ENCODE data around the gene AKT3. TPM values are rescaled to one million over a fixed set of nuclear protein-coding genes. Genes with fewer than 3 reads are reported as not detected.
"Not testable (repeated sequence)": the region's sequence is repeated elsewhere in the genome, so short reads cannot be mapped to it uniquely, and the experiment has no call there.

The AKT3 gene
- total RNA-seq, 1 experiment from 2014 or later: 11.8 TPM

DNA sequence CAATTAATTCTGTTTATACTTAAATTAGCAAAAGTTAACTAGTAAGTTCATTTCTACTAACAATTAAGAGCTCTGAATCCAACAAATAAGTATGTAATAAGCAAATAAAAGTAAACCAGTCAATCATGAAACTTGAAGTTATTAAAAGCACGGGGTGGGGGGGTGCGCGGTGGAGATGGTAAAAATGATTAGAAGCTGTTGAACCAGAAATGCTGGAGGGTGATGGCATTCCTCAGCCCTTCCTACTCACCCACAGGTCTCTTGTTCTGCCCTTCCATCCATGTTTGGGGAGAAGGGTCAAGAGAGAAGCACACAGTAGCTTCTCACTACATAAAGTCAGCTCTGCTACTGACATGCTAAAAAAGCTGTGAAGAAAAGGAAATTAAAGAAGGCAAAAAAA, 63.5 kb downstream of the AKT3 start:
- no peak for DNase-seq (ENCODE audit: low spot score)

DNA sequence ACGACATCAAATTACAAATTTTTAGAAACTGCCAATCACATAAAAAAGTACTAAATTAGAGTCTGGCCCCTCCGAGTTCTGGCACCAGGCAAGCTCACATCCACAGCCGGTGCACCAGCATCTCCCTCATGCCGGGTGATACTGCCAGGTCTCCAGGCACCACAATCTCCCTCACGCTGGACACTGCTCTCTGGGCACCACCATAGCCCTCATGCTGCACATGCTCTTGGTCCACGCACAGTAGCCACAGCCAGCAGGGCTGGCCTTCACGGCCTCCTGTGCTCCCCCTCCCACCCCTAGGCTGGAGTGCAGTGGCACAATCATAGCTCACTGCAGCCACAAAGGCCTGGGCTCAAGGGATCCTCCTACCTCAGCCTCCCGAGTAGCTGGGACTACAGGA, 65.5 kb downstream of the AKT3 start:
- no peak for DNase-seq (ENCODE audit: low spot score)

DNA sequence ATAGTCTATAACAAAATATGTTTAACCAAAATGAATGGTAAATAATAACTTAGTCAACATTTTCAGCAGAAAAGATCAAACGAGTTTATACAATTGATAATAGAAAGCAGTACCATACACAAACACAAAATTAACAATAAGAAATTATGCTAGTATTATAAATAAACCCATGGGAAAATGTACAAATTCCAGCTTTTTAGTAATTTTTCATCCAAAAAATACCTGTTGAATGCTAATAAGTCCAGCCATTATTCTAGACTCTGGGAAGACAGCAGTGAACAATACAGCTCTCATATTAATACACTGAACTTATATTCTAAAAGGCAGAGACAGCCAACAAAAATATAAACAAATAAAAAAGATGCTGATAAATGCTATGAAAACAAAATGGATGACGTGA, 66.3 kb downstream of the AKT3 start:
- no peak for DNase-seq (ENCODE audit: low spot score)

DNA sequence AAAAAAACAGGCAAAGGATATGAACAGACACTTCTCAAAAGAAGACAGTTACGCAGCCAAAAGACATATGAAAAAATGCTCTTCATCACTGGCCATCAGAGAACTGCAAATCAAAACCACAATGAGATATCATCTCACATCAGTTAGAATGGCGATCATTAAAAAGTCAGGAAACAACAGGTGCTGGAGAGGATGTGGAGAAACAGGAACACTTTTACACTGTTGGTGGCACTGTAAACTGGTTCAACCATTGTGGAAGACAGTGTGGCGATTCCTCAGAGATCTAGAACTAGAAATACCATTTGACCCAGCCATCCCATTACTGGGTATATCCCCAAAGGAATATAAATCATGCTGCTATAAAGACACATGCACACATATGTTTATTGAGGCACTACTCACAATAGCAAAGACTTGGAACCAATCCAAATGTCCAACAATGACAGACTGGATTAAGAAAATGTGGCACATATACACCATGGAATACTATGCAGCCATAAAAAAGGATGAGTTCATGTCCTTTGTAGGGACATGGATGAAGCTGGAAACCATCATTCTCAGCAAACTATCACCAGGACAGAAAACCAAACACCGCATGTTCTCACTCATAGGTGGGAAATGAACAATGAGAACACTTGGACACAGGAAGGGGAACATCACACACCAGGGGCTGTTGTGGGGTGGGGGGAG, 77.5 kb downstream of the AKT3 start:
- DNase-seq (ENCODE audit: low spot score): not testable (repeated sequence)

DNA sequence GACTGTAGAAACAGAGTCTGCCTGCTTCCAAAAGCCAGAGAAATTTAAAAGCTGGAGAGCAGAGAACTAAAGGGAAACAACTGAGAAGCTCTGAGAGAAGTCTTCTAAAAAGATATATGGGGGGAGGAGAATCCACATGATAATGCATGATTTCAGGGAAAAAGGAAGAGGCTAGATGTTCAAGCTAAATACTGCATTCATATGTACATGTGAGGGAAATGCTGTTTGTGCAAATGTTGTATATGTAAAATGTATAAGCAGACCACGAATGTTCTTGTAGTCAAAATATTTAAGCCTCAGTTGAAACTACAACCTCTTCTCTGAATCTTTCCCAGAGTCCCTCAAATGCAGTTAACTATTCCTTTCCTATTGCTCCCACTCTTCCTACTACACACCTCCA, 79.2 kb downstream of the AKT3 start:
- DNase-seq (ENCODE audit: low spot score): no peak

DNA sequence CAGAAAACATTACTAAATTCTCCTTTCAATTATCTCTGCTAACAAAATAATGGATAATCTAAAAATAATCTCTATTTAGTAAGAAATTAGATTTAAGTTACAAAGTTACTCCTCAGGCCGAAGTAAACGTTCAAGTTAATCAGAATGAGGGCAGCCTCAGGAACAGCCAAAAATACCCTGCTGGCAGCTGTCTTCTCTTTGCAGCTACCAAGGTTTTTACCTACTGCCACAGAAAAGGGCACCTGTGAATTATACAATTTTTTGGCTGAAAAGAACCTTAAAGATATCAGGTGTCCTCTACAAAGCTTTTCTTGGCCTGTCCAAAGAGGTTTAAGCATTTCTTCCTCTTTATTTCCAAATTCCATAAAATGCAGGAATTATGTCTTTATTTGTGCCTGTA, 84.4 kb downstream of the AKT3 start:
- no peak for DNase-seq (ENCODE audit: low spot score)

DNA sequence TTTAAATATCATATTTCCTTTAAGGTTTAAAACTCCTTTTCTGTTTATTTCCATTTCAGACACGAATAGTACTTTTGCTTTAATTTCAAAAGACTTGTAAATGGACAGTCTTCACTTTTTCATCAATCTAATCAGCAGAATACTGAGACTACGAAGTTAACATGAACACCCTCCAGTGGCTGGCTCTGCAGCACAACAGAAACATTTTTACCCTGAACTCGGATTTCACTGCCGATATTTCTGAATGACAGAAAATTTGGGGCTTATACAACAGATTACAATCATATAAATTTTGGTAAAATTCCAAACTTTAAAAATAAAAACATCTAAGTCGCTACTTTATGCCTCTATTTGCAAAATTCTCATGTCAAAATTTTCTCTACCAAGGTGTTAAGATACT, 86.2 kb downstream of the AKT3 start:
- no peak for DNase-seq (ENCODE audit: low spot score)

DNA sequence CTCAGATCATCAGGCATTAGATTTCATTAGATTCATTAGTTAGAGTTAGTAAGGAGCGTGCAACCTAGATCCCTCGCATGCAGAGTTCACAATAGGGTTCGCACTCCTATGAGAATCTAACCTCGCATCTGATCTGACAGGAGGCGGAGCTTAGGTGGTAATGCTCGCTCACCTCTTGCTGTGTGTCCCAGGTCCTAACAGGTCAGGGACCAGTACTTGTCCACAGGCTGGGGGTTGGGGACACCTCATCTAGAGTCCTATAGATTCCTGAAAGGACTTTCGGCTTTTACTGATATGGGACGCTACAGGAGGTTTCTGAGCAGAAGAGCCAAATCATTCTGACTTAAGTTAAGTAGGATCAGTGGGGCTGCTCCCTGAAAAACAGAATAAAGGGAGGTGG, 91.4 kb downstream of the AKT3 start:
- DNase-seq (ENCODE audit: low spot score): no peak

DNA sequence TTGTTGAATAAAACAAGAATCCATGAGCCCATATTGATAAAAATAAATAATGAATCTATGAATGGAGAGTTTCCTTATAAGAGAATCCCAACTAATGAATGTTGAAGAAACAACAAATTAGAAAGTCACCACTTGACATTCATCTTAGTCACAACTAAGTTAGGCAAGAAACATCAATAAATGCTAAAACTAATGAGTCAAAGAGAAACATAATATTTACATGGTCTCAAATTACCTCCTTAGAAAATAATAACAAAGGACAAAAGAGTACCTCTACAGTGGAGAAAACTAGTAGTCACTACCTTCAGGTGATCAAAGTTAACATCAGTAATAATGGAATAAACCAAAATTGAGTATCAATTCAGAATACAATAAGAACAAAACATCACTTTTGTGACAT, 93.5 kb downstream of the AKT3 start:
- no peak for DNase-seq (ENCODE audit: low spot score)

DNA sequence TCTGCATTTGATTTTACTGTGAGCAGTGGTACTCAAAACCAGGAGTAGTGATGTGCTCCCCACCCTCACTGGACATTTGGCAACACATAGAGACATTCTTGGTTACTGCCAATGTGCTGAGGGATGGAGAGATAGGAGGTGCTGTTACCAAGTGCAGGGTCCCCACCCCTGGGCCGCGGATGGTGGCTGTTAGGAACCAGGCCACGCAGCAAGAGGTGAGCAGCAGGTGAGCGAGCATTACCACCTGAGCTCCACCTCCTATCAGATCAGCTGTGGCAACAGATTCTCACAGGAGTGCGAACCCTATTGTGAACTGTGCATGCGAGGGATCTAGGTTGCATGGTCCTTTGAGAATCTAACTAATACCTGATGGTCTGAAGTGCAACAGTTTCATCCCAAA, 95.7 kb downstream of the AKT3 start:
- no peak for DNase-seq (ENCODE audit: low spot score)

DNA sequence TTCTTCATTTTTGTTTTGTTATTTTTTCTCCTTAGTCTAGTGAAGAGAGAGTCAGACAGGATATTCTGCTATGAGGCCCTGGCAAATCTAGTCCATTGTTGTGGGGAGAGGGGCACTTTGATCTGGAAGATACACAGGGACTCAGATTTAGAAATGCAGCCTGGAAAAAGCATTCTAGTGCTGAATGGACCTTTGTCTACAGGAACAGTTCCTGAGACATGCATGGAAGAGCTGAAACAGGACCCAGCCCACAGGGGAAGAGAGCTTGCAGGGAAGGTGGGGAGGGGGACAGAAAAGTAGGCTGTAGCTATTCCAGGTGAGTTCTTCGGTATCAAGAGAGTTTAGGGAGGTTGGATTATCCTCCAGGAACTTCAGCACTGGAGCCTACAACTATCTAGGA, 98.5 kb downstream of the AKT3 start:
- no peak for DNase-seq (ENCODE audit: low spot score)

DNA sequence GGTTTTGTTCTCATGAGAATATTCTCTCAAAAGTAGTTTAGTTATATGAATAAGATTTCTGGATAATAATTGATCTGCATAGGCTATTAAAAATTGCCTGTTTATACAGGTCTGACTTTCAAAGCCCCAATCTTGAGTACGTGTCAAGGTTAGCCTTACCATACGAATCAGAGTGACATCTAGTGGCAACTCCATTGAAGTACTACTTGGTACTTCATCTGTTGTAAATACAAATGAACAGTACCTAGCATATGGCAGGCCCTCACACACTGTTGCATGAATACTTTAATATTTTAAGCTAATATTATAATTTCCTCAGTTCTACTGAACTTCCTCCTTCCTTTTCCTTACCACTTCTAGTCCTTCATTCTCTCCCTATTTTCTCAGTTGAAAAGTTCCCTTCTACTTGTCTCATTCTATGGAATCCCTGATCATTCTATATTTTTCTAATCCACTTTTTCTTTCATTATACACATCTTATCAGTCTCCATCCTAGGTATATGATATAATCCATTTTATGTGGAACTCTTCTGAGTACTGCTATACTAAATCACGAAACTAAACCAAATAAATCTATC, 101.2 kb downstream of the AKT3 start:
- peak; percentile 74 for DNase-seq (ENCODE audit: low spot score)

DNA sequence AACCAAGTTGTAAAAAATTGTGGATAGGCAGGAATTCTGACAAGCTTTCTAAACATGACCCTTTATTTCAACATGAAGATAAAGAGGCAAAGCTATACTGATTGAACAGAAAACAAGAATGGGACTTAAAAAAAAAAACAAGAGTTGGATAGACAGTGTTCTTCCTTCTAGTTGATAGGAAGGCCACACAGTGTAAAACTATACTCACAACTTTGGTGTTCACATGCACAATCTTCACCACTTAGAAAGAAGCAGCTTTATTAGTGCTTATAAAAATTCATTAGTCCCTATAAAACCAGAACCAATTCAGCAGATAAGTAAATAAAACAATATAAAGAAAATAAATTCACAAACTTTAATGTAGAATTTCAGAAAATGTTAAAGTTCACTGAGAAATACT, 101.8 kb downstream of the AKT3 start:
- DNase-seq (ENCODE audit: low spot score): no peak

DNA sequence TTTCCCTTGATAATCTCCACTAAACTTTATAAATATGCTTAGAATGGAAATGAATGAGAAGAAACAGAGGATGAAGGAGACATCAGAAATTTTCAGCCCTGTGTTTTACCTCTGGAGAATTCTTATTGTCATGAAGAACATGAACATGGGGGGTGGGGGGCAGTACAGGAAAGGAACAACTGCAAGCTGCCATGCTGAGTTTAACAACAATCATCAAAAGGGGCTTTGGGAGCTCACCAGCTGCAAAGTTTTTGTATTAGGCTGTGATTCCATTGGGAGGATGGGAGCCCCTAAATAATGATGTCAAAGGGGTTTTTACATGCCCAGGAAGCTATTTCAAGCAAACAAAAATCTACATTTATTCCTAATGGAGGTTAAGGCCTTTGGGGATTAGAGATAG, 103.3 kb downstream of the AKT3 start:
- no peak for DNase-seq (ENCODE audit: low spot score)

DNA sequence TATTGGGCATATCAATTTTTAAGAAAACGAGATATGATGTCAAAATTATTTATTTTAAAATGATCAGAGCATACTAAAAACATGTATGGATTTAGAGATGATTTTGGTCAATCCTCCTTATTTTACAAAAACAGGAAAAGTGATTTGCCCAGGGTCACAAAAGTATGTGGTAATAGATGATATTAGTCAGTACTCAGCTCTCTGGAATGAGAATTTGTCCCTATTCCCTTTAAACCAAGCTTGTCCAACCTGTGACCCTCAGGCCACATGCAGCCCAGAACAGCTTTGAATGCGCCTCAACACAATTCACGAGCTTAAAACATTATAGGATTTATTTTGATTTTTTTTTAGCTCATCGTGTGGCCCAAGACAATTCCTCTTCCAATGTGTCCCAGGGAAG, 104.7 kb downstream of the AKT3 start:
- DNase-seq (ENCODE audit: low spot score): no peak

DNA sequence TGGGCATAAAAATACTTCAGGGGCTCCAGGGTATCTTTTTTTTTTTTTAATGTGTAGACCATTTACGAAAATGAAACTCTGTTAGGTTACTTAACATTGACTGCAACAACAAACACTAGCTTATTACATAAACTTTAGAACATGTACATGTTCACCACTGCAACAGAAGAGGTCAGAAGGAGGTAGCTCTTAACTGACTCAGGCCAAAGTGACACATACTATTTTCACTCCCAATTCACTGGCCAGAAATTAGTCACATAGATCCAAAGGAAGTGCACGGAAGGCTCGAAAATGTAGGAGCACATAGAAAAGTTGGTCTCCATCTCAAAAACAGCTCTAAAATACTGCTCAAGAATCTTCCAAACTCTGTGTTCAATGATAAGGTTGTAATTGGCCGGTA, 107.2 kb downstream of the AKT3 start:
- no peak for DNase-seq (ENCODE audit: low spot score)

DNA sequence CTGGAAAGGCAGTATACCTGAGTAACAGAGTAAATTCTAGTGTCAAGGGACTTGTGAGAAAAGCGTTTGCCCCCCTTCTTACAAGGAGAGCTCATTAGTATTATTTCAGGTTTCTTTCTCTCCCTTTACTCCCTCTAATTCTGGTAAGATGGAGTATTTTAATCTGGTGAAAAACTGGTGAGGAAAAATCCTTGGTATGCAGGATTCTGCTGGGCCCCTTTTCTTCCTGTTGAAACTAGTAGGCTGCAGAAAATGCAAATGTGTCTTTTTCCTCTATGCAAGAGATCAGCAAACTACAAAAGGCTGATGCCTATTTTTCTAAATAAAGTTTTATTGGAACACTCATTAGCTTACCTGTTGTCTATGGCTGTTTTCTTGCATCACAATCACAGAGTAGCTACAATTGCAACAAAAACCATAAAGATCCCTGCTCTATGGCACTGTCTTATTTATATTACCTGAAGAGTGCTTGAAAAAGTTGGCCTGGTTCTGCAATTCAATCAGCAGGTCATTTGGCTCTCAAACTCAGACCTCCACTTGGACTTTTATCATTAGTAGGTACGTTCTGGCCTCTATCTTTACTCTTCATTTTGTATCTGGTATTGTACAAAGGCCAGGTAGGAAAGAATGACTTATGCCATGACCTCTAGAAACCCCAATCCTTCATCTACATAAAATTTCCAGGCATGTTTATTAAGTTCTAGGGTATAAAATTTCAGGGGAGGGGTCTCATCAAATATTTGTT, 109.6 kb downstream of the AKT3 start:
- no peak for DNase-seq (ENCODE audit: low spot score)

DNA sequence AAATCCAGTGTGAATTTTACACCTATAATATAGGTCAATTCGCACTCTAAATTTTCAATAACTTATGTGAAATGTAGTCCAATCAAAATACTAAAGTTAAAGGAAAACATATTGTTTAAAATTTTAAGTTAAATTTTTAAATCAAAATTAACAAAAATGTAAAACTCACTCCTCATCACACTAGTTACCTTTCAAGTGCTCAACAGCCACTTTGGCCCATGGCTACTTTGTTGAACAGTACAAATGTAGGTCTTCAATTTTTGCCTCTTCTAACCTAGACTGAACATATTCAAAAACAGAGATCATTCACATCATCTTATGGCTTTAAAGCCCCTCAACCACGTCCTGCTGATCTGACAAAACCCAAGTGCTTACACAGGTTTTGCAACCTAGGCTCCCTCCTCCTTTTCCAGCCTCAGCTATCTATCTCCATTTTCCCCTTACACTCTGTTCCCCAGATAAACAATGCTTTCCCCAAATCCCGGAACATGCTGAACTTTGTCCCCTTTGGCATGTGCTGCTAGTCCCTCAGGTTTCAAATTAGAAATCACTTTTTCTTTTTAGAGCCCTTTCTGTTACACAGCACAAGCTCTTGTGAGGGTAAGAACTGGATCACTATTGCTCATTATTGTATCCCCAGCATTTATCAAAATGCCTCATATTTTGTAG, 110.6 kb downstream of the AKT3 start:
- DNase-seq (ENCODE audit: low spot score): no peak

DNA sequence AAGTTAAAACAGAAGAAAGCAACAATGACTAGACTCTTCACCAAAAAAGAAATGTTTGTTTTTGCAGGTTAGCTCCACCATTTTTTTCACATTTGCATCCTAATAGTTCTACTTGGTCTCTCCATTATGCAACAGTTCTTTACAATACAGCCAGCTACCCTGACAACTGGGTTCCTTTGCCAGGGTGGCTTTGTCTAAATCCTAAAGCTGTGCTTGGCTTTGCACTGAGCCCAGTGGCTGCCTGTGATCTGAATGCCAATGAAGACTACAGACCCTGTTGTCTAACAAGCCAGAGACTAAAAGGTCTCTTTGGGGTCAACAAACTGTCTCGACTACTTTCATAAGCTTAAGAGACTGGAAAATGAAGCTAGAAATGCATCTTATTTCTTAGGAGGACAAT, 112.0 kb downstream of the AKT3 start:
- DNase-seq (ENCODE audit: low spot score): no peak

DNA sequence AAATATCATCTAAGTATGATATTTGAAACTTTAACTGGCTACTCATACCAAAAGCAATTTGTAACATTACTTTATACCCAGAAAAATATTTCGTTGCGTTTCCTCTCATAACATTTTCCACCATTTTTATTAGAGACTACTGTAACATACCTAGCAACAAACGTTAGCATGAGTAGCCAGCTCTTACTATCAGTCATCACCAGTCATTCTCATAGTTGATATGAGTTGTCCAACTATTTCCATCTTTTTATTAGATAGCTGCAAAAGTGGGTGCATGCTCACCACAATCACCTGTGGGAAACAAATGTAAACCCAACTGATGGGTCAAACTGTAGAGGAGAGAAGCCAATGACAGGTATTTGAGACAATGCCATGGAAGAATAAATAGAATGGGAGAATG, 114.6 kb downstream of the AKT3 start:
- no peak for DNase-seq (ENCODE audit: low spot score)

DNA sequence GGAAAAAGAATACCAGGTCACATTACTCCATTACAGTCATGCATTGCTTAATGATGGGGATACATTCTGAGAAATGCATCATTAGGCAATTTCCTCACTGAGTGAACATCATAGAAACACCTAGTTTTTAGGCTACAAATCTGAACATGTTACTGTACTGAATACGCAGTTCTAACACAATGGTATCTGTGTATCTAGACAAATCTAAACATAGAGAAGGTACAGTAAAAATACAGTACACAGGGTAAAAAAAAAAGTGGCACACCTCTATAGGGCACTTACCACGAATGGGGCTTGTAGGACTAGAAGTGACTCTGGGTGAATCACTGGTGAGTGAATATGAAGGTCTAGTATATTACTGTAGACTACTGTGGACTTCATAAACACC, 115.7 kb downstream of the AKT3 start:
- no peak for DNase-seq (ENCODE audit: low spot score)

DNA sequence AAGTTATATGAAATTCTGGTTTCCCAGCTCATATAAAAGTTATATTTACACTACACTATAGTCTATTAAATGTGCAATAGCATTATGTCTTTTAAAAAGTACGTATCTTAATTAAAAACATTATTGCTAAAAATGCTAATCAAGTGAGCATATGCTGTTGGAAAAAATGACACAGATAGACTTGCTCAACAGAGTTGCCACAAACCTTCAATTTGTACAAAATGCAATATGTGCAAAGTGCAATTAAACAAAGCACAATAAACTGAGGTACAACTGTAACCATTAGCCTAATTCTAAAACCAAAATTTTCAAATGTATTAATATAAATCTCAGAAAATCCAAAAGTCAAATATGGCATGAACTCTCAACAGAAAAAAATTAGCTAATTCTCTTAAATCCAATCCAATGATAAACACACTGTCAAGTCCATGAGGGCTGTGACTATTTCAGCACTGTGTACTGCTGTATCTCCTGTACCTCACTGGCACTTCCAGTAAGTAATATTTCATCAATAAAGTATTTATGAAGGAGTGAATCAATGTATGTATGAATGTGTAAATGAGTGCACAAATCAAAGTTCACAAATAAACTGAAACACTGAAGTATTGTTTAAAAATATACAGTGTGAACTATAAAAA, 116.3 kb downstream of the AKT3 start:
- no peak for DNase-seq (ENCODE audit: low spot score)

Measured in H4 (cell line).